K562 (cell line): ENCODE data around the gene DGCR6L. TPM values are rescaled to one million over a fixed set of nuclear protein-coding genes. Genes with fewer than 3 reads are reported as not detected.

Experiments
- BCOR ChIP-seq: fragments of 450-650 bp; IDR thresholded peaks from 2 replicates; pipeline ENCODE4 v1.6.1; 2016
- CEBPG ChIP-seq, 3 experiments: fragments of 200-800 bp in 1 of 3; sonication (Bioruptor generic) in 1 of 3; sonication (generic) in 1 of 3; formaldehyde crosslinking in 1 of 3; IDR thresholded peaks in 2 of 3; conservative IDR thresholded peaks in 1 of 3; 2 replicates each; pipeline versions ENCODE4 v1.6.1 to v1.8.0; 2016 to 2022; ENCODE audit warnings: missing compliant biosample characterization in 2 of 3, missing genetic modification characterization in 2 of 3, mild to moderate bottlenecking in 1 of 3, missing genetic modification reagents in 1 of 3
- CHD1 ChIP-seq: fragments of 200-600 bp; sonication (generic); IDR thresholded peaks from one replicate; pipeline ENCODE4 v1.6.1; 2012; ENCODE audit warnings: mild to moderate bottlenecking, moderate library complexity, low read length, inconsistent platforms
- NKRF ChIP-seq: fragments of 450-650 bp; IDR thresholded peaks from 2 replicates; pipeline ENCODE4 v1.6.1; 2016; ENCODE audit warnings: borderline replicate concordance
- PHB ChIP-seq: fragments of 250-450 bp; sonication (Bioruptor Pico); IDR thresholded peaks from 2 replicates; pipeline ENCODE4 v1.5.0; 2021
- RBFOX2 ChIP-seq: fragments of 200-400 bp; formaldehyde crosslinking; IDR thresholded peaks from 2 replicates; pipeline ENCODE4 v1.6.1; 2017; ENCODE audit warnings: low read depth, mild to moderate bottlenecking, low read length, moderate library complexity
- TSHZ1 ChIP-seq: fragments of 250-450 bp; sonication (Bioruptor Pico); IDR thresholded peaks from 2 replicates; pipeline ENCODE4 v1.4.0; 2020; ENCODE audit warnings: mild to moderate bottlenecking, moderate library complexity
- ZBTB17 ChIP-seq: fragments of 450-650 bp; formaldehyde crosslinking; IDR thresholded peaks from 2 replicates; pipeline ENCODE4 v1.4.0; 2020; ENCODE audit warnings: mild to moderate bottlenecking
- ZFP91 ChIP-seq: sonication (generic); formaldehyde crosslinking; IDR thresholded peaks from 2 replicates; pipeline ENCODE4 v1.8.0; 2022; ENCODE audit warnings: mild to moderate bottlenecking, missing genetic modification reagents
- ZFPM2 ChIP-seq: fragments of 250-450 bp; sonication (Bioruptor Pico); IDR thresholded peaks from 2 replicates; pipeline ENCODE4 v1.5.1; 2022; ENCODE audit warnings: mild to moderate bottlenecking
- ZKSCAN3 ChIP-seq: fragments of 250-450 bp; sonication (Bioruptor Pico); IDR thresholded peaks from 2 replicates; pipeline ENCODE4 v1.4.0; 2020
- polyA plus RNA-seq, 8 experiments: library from polyadenylated mRNA; depleted of rRNA in 4 of 8; stranded (reverse) in 5 of 8; unstranded in 3 of 8; fragments of >200 nt; fragmentation: Nextera tagmentation in 2 of 8; fragmentation: Illumina TruSeq in 1 of 8; extraction: Ambion mirVana in 2 of 8; extraction: Trizol in 1 of 8; gene quantifications; 2 replicates each; pipeline versions ENCODE4 v1.2.1 to v1.2.3, GENCODE V29; 2011 to 2014; ENCODE audit warnings: inconsistent platforms in 1 of 8, missing spikeins in 1 of 8
- total RNA-seq, 7 experiments: library from RNA; depleted of rRNA in 6 of 7; stranded (reverse); fragments of >200 nt in 6 of 7; fragmentation: Illumina TruSeq in 2 of 7; extraction: Trizol in 2 of 7; gene quantifications; 2 replicates each; pipeline versions ENCODE4 v1.2.1 to v1.2.3, GENCODE V29; 2011 to 2021; ENCODE audit warnings: low replicate concordance in 1 of 7
- TF ChIP-seq, protein P1 (sequence below), 2 experiments: fragments of 150-350 bp in 1 of 2; IDR thresholded peaks; 2 replicates each; pipeline ENCODE4 v1.6.1; 2012 to 2016; ENCODE audit warnings: low read depth in 2 of 2, low read length in 2 of 2, mild to moderate bottlenecking in 1 of 2, moderate library complexity in 1 of 2
- TF ChIP-seq, protein P2 (sequence below): fragments of 450-650 bp; IDR thresholded peaks from 2 replicates; pipeline ENCODE4 v1.7.0; 2016; ENCODE audit warnings: borderline replicate concordance

DGCR6L gene
- total and polyA plus RNA-seq, 9 of the 15 experiments (the other 6 are each of a cell fraction or from before 2014, with no cell fraction given) = 3.6 to 151 (median 51.0) TPM

DNA sequence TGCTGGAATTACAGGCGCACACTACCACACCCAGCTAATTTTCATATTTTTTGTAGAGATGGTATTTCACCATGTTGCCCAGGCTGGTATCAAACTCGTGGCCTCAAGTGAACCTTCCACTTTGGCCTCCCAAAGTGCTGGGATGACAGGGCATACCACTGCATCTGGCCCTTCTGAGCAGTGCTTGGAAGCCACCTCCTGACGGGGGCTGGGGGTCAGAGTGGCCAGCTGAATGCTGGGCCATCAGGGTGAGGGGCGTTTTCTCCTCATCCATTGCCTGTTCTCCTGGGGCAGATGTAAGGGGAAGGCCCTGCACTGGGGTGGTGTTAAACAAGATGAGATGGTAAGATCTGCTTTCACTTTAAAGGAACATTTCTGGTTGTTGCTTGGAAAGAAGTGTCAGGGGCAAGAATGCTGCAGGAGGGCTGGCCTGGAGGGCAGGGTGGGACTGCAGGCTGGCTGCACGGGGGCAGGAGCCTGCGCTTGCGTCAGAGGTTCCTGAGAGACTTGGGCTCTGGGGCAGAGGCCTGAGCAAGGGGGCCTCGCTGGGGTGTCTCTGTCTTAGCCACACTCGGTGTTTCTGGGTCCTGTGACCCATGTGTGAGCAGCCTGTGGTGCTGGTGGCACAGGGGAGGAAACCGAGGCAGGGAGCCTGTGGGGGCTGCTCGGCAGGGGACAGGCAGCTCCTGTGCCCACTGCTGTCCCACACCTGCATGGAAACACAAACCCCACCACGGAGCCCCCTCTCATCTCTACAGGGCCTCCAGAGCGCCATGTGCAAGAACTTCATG lies 17.2 kb downstream of the DGCR6L start (continued):
- TF ChIP-seq TSHZ1 (CRISPR knock-in tag) (0 out of 2 replicates have a peak, but pooled peaks have one; percentile 7), CHD1 (no peak), CEBPG (CRISPR knock-in tag; IDR thresholded peaks at IDR 0.05) (no peak; the same call in 1 of the 2 replicates), CEBPG (tag; conservative IDR thresholded peaks at IDR 0.05 in 1 of 2, IDR thresholded peaks at IDR 0.05 in 1 of 2) (no peak), ZKSCAN3 (CRISPR knock-in tag) (no peak), BCOR (no peak), PHB (no peak), ZBTB17 (CRISPR knock-in tag) (no peak), ZFP91 (CRISPR knock-in tag) (no peak), RBFOX2 (no peak), ZFPM2 (CRISPR knock-in tag) (no peak), NKRF (no peak)
- TF ChIP-seq, protein P1, sequence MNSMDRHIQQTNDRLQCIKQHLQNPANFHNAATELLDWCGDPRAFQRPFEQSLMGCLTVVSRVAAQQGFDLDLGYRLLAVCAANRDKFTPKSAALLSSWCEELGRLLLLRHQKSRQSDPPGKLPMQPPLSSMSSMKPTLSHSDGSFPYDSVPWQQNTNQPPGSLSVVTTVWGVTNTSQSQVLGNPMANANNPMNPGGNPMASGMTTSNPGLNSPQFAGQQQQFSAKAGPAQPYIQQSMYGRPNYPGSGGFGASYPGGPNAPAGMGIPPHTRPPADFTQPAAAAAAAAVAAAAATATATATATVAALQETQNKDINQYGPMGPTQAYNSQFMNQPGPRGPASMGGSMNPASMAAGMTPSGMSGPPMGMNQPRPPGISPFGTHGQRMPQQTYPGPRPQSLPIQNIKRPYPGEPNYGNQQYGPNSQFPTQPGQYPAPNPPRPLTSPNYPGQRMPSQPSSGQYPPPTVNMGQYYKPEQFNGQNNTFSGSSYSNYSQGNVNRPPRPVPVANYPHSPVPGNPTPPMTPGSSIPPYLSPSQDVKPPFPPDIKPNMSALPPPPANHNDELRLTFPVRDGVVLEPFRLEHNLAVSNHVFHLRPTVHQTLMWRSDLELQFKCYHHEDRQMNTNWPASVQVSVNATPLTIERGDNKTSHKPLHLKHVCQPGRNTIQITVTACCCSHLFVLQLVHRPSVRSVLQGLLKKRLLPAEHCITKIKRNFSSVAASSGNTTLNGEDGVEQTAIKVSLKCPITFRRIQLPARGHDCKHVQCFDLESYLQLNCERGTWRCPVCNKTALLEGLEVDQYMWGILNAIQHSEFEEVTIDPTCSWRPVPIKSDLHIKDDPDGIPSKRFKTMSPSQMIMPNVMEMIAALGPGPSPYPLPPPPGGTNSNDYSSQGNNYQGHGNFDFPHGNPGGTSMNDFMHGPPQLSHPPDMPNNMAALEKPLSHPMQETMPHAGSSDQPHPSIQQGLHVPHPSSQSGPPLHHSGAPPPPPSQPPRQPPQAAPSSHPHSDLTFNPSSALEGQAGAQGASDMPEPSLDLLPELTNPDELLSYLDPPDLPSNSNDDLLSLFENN (IDR thresholded peaks at IDR 0.05; ENCODE audit: low read depth in 2 of 2, low read length in 2 of 2) = no peak
- TF ChIP-seq, protein P2, sequence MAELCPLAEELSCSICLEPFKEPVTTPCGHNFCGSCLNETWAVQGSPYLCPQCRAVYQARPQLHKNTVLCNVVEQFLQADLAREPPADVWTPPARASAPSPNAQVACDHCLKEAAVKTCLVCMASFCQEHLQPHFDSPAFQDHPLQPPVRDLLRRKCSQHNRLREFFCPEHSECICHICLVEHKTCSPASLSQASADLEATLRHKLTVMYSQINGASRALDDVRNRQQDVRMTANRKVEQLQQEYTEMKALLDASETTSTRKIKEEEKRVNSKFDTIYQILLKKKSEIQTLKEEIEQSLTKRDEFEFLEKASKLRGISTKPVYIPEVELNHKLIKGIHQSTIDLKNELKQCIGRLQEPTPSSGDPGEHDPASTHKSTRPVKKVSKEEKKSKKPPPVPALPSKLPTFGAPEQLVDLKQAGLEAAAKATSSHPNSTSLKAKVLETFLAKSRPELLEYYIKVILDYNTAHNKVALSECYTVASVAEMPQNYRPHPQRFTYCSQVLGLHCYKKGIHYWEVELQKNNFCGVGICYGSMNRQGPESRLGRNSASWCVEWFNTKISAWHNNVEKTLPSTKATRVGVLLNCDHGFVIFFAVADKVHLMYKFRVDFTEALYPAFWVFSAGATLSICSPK = no peak
